Sigmoid colon (tissue), 7 donors: ENCODE measurements around the gene GCSAML. TPM values are rescaled to one million over a fixed set of nuclear protein-coding genes. Genes with fewer than 3 reads are reported as not detected.

Experiments
- DNase-seq: peaks from one replicate; pipeline ENCODE4 v3.0.0-alpha.2; 2019
- H3K27ac ChIP-seq, 4 donors: fragments of 200-600 bp; sonication (generic); one replicate each; pipeline ENCODE4 v1.5.1; 2016 to 2019; ENCODE audit warnings: mild to moderate bottlenecking in 1 of 4
- H3K27me3 ChIP-seq, 3 donors: fragments of 200-600 bp; sonication (generic); one replicate each; pipeline ENCODE4 v1.5.1; 2019; ENCODE audit warnings: mild to moderate bottlenecking in 1 of 3
- H3K36me3 ChIP-seq, 4 donors: fragments of 200-600 bp; sonication (generic); one replicate each; pipeline ENCODE4 v1.5.1; 2016 to 2019
- H3K4me1 ChIP-seq, 4 donors: fragments of 200-600 bp; sonication (generic); one replicate each; pipeline ENCODE4 v1.5.1; 2017 to 2019
- H3K4me3 ChIP-seq, 4 donors: fragments of 200-600 bp; sonication (generic); one replicate each; pipeline ENCODE4 v1.5.1; 2017 to 2019; ENCODE audit warnings: mild to moderate bottlenecking in 2 of 4, moderate library complexity in 1 of 4
- H3K9me3 ChIP-seq, 4 donors: fragments of 200-600 bp in 3 of 4; sonication (generic) in 3 of 4; one replicate each; pipeline versions ENCODE4 v1.5.1 to v1.6.1; 2013 to 2019
- EP300 ChIP-seq, 4 donors: sonication (generic); formaldehyde crosslinking; IDR thresholded peaks; one replicate each; pipeline ENCODE4 v1.6.1; 2017; ENCODE audit warnings: antibody characterized with exemption in 4 of 4
- POLR2A ChIP-seq, 2 donors: fragments of 450-650 bp; IDR thresholded peaks; one replicate each; pipeline ENCODE4 v1.6.1; 2016; ENCODE audit warnings: antibody characterized with exemption in 2 of 2, mild to moderate bottlenecking in 2 of 2, moderate library complexity in 2 of 2
- POLR2AphosphoS5 ChIP-seq, 4 donors: sonication (generic); formaldehyde crosslinking; IDR thresholded peaks; one replicate each; pipeline ENCODE4 v1.6.1; 2017; ENCODE audit warnings: antibody characterized with exemption in 4 of 4
- WGBS, 2 donors: extraction: QIAGEN DNeasy Blood & Tissue Kit; methylation state at CpG; one replicate each; pipeline ENCODE4 v1.1.7; 2013; 5-methylcytosine and 5-hydroxymethylcytosine counted together
- intact Hi-C: fragments of 100-400 bp; cut with DNase I; formaldehyde crosslinking; loops from one replicate; pipeline ENCODE4 v1.15.1; 2023
- polyA plus RNA-seq, 3 donors: library from polyadenylated mRNA; stranded (reverse); fragments of 200-250 nt; gene quantifications; one replicate each; pipeline ENCODE4 v1.2.3, GENCODE V29; 2013
- total RNA-seq, 4 donors: library from RNA; depleted of rRNA; stranded (reverse); fragments of >200 nt; gene quantifications; one replicate each; pipeline ENCODE4 v1.1.0, GENCODE V29; 2016
- TF ChIP-seq, protein P1 (sequence below), 4 experiments: fragments of 450-650 bp in 3 of 4; fragments of 200-600 bp in 1 of 4; IDR thresholded peaks; one replicate each; pipeline ENCODE4 v1.5.1; 2016 to 2019; ENCODE audit warnings: antibody characterized with exemption in 4 of 4, mild to moderate bottlenecking in 3 of 4, moderate library complexity in 2 of 4
- donor health status: healthy with polysubstance abuse.
- donor health status: Bipolar disorder and iron deficiency.
- donor health status: healthy.

Gene GCSAML
- total and polyA plus RNA-seq, 7 donors: 0.04 to 1.4 (median 0.38) TPM; not detected in 3

DNA sequence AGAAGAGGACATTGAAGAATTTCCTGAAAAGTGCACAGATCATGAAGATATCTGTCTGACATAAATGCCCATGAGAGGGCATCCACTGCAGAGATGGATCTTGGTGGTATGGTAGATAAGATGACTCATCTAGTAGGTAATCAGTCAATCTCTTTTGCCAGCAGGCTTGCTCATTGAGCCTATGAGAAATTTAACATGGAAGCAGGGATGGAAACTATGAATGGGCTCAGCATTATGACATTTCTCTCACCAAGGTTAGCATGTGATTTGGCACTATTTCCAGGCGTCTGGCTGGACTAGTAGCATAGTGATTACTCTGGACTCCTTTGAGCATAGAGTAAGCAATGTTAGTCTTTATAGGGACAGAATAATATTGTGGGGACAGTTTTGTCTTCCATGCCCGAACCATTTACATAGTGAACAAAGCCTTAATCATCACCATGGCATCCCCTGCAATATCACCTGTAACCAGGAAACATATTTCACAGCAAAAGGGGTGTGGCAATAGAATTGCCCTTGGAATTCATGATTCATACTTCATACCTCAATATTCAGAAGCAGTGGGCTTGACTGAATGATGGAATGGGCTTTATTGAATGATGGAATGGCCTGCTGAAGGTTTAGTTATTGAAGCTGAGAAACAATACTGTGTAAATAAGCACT is 20.0 kb upstream of the GCSAML start:
- no peak for TF ChIP-seq EP300 (IDR thresholded peaks at IDR 0.05)
- Histone ChIP-seq H3K9me3 (no peaks in the 10 kb centered on the region), H3K4me3 (no peak overlapping the region), H3K27ac (no peak overlapping the region), H3K36me3 (no peaks in the 10 kb centered on the region), H3K27me3 (peaks cover 0 to 10% (median 0%) of the 10 kb centered on the region in 3 donors), H3K4me1 (no peaks in the 10 kb centered on the region)
- intact Hi-C loops: no loop called here
- DNase-seq: no peak
- WGBS, 2 donors: 21 to 66% methylated on average over 2 of the region's 2 CpGs

DNA sequence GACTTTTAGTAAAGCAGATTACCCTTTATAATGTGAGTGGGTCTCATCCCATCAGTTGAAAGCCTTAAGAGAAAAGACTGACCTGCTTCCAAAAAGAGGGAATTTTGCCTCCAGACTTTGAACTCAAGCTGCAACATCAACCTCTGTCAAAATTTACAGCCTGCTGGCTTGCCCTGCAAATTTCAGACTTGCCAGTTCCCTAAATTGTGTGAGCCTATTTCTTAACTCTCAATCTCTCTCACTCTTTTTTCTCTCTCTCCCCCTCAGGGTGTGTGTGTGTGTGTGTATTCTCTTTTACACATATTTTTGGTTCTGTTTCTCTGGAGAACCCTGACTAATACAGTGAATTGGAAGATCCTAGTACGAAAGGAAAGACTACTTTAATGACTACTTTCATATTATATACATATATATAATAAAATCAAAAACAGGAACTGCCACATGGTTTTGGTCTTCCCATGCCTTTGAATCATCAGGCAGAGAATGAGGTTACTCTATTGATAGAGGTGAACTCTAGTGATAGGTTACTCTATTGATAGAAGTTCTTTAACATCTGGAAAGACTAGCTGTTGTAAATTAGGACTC is 19.1 kb upstream of the GCSAML start:
- H3K4me1 ChIP-seq: no peaks in the 10 kb centered on the region
- intact Hi-C loops: no loop called here
- no peak for DNase-seq
- H3K27me3 ChIP-seq: peaks cover 0 to 10% (median 0%) of the 10 kb centered on the region in 3 donors
- WGBS, 2 donors: 82 to 88% methylated on average over 1 of the region's 1 CpG
- no peaks in the 10 kb centered on the region for H3K9me3 ChIP-seq
- no peak overlapping the region for H3K4me3 ChIP-seq
- H3K36me3 ChIP-seq: no peaks in the 10 kb centered on the region
- no peak overlapping the region for H3K27ac ChIP-seq
- TF ChIP-seq POLR2A (IDR thresholded peaks at IDR 0.05) (no peak), EP300 (IDR thresholded peaks at IDR 0.05) (no peak), POLR2AphosphoS5 (IDR thresholded peaks at IDR 0.05) (no peak)

DNA sequence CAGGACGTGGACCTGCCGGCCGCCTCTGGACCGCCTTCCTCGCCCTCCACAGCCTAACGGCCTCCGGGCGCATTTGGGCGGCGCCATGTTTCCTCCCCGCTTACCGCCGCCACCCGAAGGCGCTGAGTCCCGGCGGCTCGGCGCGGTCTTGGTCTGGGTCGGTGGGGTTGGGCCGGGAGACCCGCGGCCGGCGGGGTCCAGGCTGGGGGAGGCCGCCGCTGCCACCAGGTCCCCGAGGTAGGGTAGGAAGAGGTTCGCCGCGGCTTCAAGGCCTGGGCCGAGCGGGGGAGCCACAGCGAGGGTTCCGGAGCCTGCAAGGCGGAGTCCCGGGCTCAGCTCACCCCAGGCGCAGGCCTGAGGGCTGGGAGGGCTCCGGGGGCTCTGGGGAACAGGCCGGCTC is 18.1 kb upstream of the GCSAML start:
- intact Hi-C loops: no loop called here
- WGBS, 2 donors: 54 to 76% methylated on average over 41 of the region's 41 CpGs
- Histone ChIP-seq H3K4me1 (no peaks in the 10 kb centered on the region), H3K27me3 (peaks cover 0 to 10% (median 0%) of the 10 kb centered on the region in 3 donors), H3K27ac (no peak overlapping the region), H3K9me3 (no peaks in the 10 kb centered on the region), H3K4me3 (no peak overlapping the region), H3K36me3 (no peaks in the 10 kb centered on the region)
- TF ChIP-seq POLR2A (IDR thresholded peaks at IDR 0.05): no peak
- TF ChIP-seq EP300 (IDR thresholded peaks at IDR 0.05): no peak
- no peak for TF ChIP-seq POLR2AphosphoS5 (IDR thresholded peaks at IDR 0.05)
- TF ChIP-seq, protein P1, sequence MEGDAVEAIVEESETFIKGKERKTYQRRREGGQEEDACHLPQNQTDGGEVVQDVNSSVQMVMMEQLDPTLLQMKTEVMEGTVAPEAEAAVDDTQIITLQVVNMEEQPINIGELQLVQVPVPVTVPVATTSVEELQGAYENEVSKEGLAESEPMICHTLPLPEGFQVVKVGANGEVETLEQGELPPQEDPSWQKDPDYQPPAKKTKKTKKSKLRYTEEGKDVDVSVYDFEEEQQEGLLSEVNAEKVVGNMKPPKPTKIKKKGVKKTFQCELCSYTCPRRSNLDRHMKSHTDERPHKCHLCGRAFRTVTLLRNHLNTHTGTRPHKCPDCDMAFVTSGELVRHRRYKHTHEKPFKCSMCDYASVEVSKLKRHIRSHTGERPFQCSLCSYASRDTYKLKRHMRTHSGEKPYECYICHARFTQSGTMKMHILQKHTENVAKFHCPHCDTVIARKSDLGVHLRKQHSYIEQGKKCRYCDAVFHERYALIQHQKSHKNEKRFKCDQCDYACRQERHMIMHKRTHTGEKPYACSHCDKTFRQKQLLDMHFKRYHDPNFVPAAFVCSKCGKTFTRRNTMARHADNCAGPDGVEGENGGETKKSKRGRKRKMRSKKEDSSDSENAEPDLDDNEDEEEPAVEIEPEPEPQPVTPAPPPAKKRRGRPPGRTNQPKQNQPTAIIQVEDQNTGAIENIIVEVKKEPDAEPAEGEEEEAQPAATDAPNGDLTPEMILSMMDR (IDR thresholded peaks at IDR 0.05): no peak
- DNase-seq: no peak

DNA sequence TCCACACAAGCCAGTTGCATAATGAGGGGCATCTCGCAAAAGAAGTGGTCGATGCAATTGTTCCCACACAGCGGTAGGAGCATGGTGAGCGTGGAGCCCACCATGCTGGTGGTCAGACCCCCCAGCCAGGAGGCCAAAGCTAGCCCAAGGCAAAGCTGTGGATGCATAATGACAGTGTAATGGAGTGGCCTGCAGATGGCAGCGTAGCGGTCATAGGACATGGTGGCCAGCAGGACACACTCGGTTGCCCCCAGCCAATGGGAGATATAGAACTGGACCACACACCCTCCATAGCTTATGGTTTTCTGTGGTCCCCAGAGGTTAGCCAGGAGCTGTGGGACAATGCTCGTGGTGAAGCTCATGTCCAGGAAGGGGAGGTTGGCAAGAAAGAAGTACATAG is 17.0 kb upstream of the GCSAML start:
- no peak overlapping the region for H3K4me3 ChIP-seq
- TF ChIP-seq, protein P1 (IDR thresholded peaks at IDR 0.05): no peak
- no peak for TF ChIP-seq POLR2A (IDR thresholded peaks at IDR 0.05)
- no peak for TF ChIP-seq EP300 (IDR thresholded peaks at IDR 0.05)
- TF ChIP-seq POLR2AphosphoS5 (IDR thresholded peaks at IDR 0.05): no peak
- no peaks in the 10 kb centered on the region for H3K4me1 ChIP-seq
- no peak for DNase-seq
- no peak overlapping the region for H3K27ac ChIP-seq
- H3K36me3 ChIP-seq: no peaks in the 10 kb centered on the region
- intact Hi-C loops: no loop called here
- H3K27me3 ChIP-seq: peaks cover 0 to 10% (median 0%) of the 10 kb centered on the region in 3 donors
- no peaks in the 10 kb centered on the region for H3K9me3 ChIP-seq
- 93 to 95% methylated on average over 8 of the region's 8 CpGs for WGBS, 2 donors

DNA sequence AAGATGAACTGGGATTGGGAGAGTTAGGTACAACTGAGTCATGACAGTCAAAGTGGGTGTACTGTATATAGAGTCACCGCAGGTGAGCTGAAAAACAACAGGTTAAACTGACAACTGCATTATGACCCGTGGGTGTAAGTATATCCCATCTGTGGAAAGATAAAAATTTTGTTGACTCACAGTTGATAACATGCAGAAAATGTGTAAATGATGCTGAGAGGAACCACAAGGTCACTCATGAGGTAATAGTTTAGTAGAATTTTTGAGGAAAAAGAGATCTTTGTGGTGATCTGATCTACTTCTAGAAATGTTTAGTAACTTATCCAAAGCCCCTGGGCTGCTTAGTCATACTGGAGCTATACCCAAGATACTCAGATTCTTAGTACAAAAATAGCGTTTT is 13.5 kb upstream of the GCSAML start:
- no peak for TF ChIP-seq EP300 (IDR thresholded peaks at IDR 0.05)
- TF ChIP-seq, protein P1 (IDR thresholded peaks at IDR 0.05): no peak
- TF ChIP-seq POLR2A (IDR thresholded peaks at IDR 0.05): no peak
- TF ChIP-seq POLR2AphosphoS5 (IDR thresholded peaks at IDR 0.05): no peak
- DNase-seq: no peak
- no peaks in the 10 kb centered on the region for H3K4me1 ChIP-seq
- H3K27me3 ChIP-seq: peaks cover 0 to 7% (median 0%) of the 10 kb centered on the region in 3 donors
- intact Hi-C loops: no loop called here
- WGBS, 2 donors: 61 to 62% methylated on average over 3 of the region's 3 CpGs
- H3K27ac ChIP-seq: no peak overlapping the region
- H3K9me3 ChIP-seq: no peaks in the 10 kb centered on the region
- H3K36me3 ChIP-seq: no peaks in the 10 kb centered on the region
- no peak overlapping the region for H3K4me3 ChIP-seq
